IMR-90 (cell line): Measurements from ENCODE around the gene ELL3. TPM values are rescaled to one million over a fixed set of nuclear protein-coding genes. Genes with fewer than 3 reads are reported as not detected.

Experiments
- ATAC-seq: fragments of 200-7000 bp; cut with Tn5 transposase; 2 replicates; pipeline ENCODE4 v1.9.1; 2020; ENCODE audit warnings: low read depth, mild to moderate bottlenecking, moderate library complexity
- BruUV-seq: library from RNA; stranded (reverse); fragments of 400-500 nt; replicated peaks from 2 replicates; lab custom pipeline; 2021; lab: Mats Ljungman, UMichigan
- CTCF ChIA-PET: fragments of 300-600 bp; formaldehyde crosslinking; extraction: SDS; loops from one replicate; lab custom pipeline; 2021; ENCODE audit warnings: antibody characterized with exemption; lab: Yijun Ruan, JAX
- POLR2A ChIA-PET: fragments of 300-600 bp; sonication (Branson Sonifier 250); formaldehyde crosslinking; loops from one replicate; lab custom pipeline; 2022; ENCODE audit warnings: antibody characterized with exemption; ENCODE audit not compliant: unreplicated experiment; lab: Charles Lee
- DNase-seq: peaks from one replicate; pipeline ENCODE4 v3.0.0; 2013
- H2AFZ ChIP-seq: replicated peaks from 2 replicates; pipeline ENCODE3; 2013; ENCODE audit warnings: low read length, mild to moderate bottlenecking; ENCODE audit not compliant: poor library complexity
- H2AK5ac ChIP-seq: 2 replicates; pipeline ENCODE4 v1.6.1; 2013; ENCODE audit warnings: low read depth, low read length, inconsistent platforms
- H2AK9ac ChIP-seq: replicated peaks from 2 replicates; pipeline ENCODE3; 2013; ENCODE audit warnings: mild to moderate bottlenecking, low read depth, low read length, moderate library complexity; ENCODE audit not compliant: poor library complexity
- H2BK120ac ChIP-seq: 2 replicates; pipeline ENCODE4 v1.6.1; 2013; ENCODE audit warnings: low read depth, low read length, inconsistent platforms
- H2BK15ac ChIP-seq: 3 replicates; pipeline ENCODE4 v1.6.1; 2013; ENCODE audit warnings: low read depth, low read length, inconsistent platforms
- H2BK20ac ChIP-seq: 2 replicates; pipeline ENCODE4 v1.6.1; 2013; ENCODE audit warnings: low read depth, mild to moderate bottlenecking, inconsistent platforms, low read length, moderate library complexity
- H2BK5ac ChIP-seq: 2 replicates; pipeline ENCODE4 v1.6.1; 2013; ENCODE audit warnings: mild to moderate bottlenecking, low read depth, low read length, inconsistent platforms; ENCODE audit not compliant: poor library complexity, severe bottlenecking
- H3K14ac ChIP-seq: replicated peaks from 2 replicates; pipeline ENCODE4 v1.6.1; 2013; ENCODE audit warnings: low read depth, low read length, inconsistent platforms
- H3K18ac ChIP-seq: 2 replicates; pipeline ENCODE4 v1.6.1; 2013; ENCODE audit warnings: low read depth, low read length, control low read depth
- H3K23ac ChIP-seq: 2 replicates; pipeline ENCODE4 v1.6.1; 2013; ENCODE audit warnings: low read depth, low read length, inconsistent platforms
- H3K27ac ChIP-seq: 2 replicates; pipeline ENCODE4 v1.5.1; 2013; ENCODE audit warnings: mild to moderate bottlenecking, control low read depth, low read length; ENCODE audit not compliant: insufficient read depth
- H3K27me3 ChIP-seq: 2 replicates; pipeline ENCODE4 v1.6.1; 2013; ENCODE audit warnings: low read length; ENCODE audit not compliant: control insufficient read depth, insufficient read depth
- H3K36me3 ChIP-seq: 2 replicates; pipeline ENCODE4 v1.6.1; 2013; ENCODE audit warnings: low read length, mixed read lengths; ENCODE audit not compliant: control insufficient read depth, insufficient read depth
- H3K4ac ChIP-seq: 2 replicates; pipeline ENCODE4 v1.6.1; 2013; ENCODE audit warnings: low read depth, low read length, inconsistent platforms
- H3K4me1 ChIP-seq: 2 replicates; pipeline ENCODE4 v1.6.1; 2013; ENCODE audit warnings: low read length, mixed read lengths; ENCODE audit not compliant: control insufficient read depth, insufficient read depth
- H3K4me2 ChIP-seq: 2 replicates; pipeline ENCODE4 v1.6.1; 2013; ENCODE audit warnings: low read depth, mild to moderate bottlenecking, control low read depth, low read length, moderate library complexity
- H3K4me3 ChIP-seq: 2 replicates; pipeline ENCODE4 v1.5.1; 2013; ENCODE audit warnings: low read depth, mild to moderate bottlenecking, control low read depth, low read length, moderate library complexity; ENCODE audit not compliant: insufficient read depth
- H3K56ac ChIP-seq: 2 replicates; pipeline ENCODE4 v1.6.1; 2013; ENCODE audit warnings: low read length, inconsistent platforms; ENCODE audit not compliant: insufficient read depth; ENCODE audit errors: extremely low read depth
- H3K79me1 ChIP-seq, 2 experiments: 2 replicates each; pipeline ENCODE4 v1.6.1; 2013; ENCODE audit warnings: low read length in 2 of 2, inconsistent platforms in 1 of 2, low read depth in 1 of 2
- H3K9ac ChIP-seq: 2 replicates; pipeline ENCODE4 v1.6.1; 2013; ENCODE audit warnings: low read depth, low read length, control low read depth
- H3K9me1 ChIP-seq: 2 replicates; pipeline ENCODE4 v1.6.1; 2013; ENCODE audit warnings: low read length, inconsistent platforms; ENCODE audit not compliant: insufficient read depth
- H3K9me3 ChIP-seq: 2 replicates; pipeline ENCODE4 v1.6.1; 2013; ENCODE audit warnings: low read length; ENCODE audit not compliant: control insufficient read depth, insufficient read depth
- H4K20me1 ChIP-seq: 2 replicates; pipeline ENCODE4 v1.6.1; 2013; ENCODE audit warnings: low read length, inconsistent platforms; ENCODE audit not compliant: insufficient read depth
- H4K5ac ChIP-seq: 2 replicates; pipeline ENCODE4 v1.6.1; 2013; ENCODE audit warnings: mild to moderate bottlenecking, low read depth, low read length, control low read depth
- H4K8ac ChIP-seq, 2 experiments: 2 replicates each; pipeline ENCODE4 v1.6.1; 2013; ENCODE audit warnings: low read depth in 2 of 2, low read length in 2 of 2, control low read depth in 1 of 2, inconsistent platforms in 1 of 2
- H4K91ac ChIP-seq: 2 replicates; pipeline ENCODE4 v1.6.1; 2013; ENCODE audit warnings: low read depth, low read length, inconsistent platforms; ENCODE audit not compliant: insufficient read depth
- BHLHE40 ChIP-seq: fragments of 150-350 bp; IDR thresholded peaks from 2 replicates; pipeline ENCODE4 v1.6.1; 2016; ENCODE audit warnings: mild to moderate bottlenecking, low read depth, low read length
- CEBPB ChIP-seq: IDR thresholded peaks from 2 replicates; pipeline ENCODE4 v1.6.1; 2012; ENCODE audit warnings: low read depth, low read length, improper control_type of control experiment
- CHD1 ChIP-seq: IDR thresholded peaks from 2 replicates; pipeline ENCODE4 v1.6.1; 2012; ENCODE audit warnings: low read depth, low read length, improper control_type of control experiment
- FOS ChIP-seq: fragments of 150-350 bp; IDR thresholded peaks from 2 replicates; pipeline ENCODE4 v1.6.1; 2016; ENCODE audit warnings: low read depth, low read length
- MAFK ChIP-seq: IDR thresholded peaks from 2 replicates; pipeline ENCODE4 v1.6.1; 2012; ENCODE audit warnings: low read depth, low read length, improper control_type of control experiment
- MAZ ChIP-seq: IDR thresholded peaks from 2 replicates; pipeline ENCODE4 v1.6.1; 2012; ENCODE audit warnings: low read depth, mild to moderate bottlenecking, low read length, improper control_type of control experiment, moderate library complexity, borderline replicate concordance
- NFE2L2 ChIP-seq: fragments of 150-350 bp; IDR thresholded peaks from 2 replicates; pipeline ENCODE4 v1.6.1; 2016; ENCODE audit warnings: low read depth, mild to moderate bottlenecking, low read length
- POLR2A ChIP-seq: IDR thresholded peaks from 2 replicates; pipeline ENCODE4 v1.6.1; 2012; ENCODE audit warnings: mild to moderate bottlenecking, low read depth, low read length
- RAD21 ChIP-seq: IDR thresholded peaks from 2 replicates; pipeline ENCODE4 v1.6.1; 2012; ENCODE audit warnings: low read length, improper control_type of control experiment
- RCOR1 ChIP-seq: IDR thresholded peaks from 2 replicates; pipeline ENCODE4 v1.6.1; 2012; ENCODE audit warnings: mild to moderate bottlenecking, low read length, improper control_type of control experiment; ENCODE audit not compliant: insufficient replicate concordance
- RFX5 ChIP-seq: IDR thresholded peaks from 2 replicates; pipeline ENCODE4 v1.8.0; 2012; ENCODE audit warnings: low read depth, mild to moderate bottlenecking, low read length, moderate library complexity
- SMC3 ChIP-seq: fragments of 150-350 bp; IDR thresholded peaks from 2 replicates; pipeline ENCODE4 v1.6.1; 2016; ENCODE audit warnings: low read depth, mild to moderate bottlenecking, antibody characterized with exemption, low read length, moderate library complexity
- WGBS, 2 experiments: methylation state at CpG; one replicate each; pipeline versions ENCODE4 v1.1.5 to v1.1.7; 2013; ENCODE audit warnings: missing lambda C conversion rate in 2 of 2; ENCODE audit not compliant: insufficient read length in 1 of 2; ENCODE audit errors: extremely low coverage in 2 of 2; 5-methylcytosine and 5-hydroxymethylcytosine counted together
- dilution Hi-C: fragments of 300-500 bp; cut with HindIII; formaldehyde crosslinking; loops from one replicate; pipeline ENCODE4 v1.14.3; 2018; ENCODE audit warnings: low sequenced_read_pairs; ENCODE audit not compliant: unreplicated experiment
- in situ Hi-C: fragments of 300-500 bp; cut with MboI; formaldehyde crosslinking; loops from 3 replicates; pipeline ENCODE4 v1.14.3; 2019; ENCODE audit warnings: low sequenced_read_pairs, inconsistent platforms, mixed read lengths
- intact Hi-C: fragments of 100-400 bp; cut with micrococcal nuclease; formaldehyde crosslinking; loops from 2 replicates; pipeline ENCODE4 v1.10.0; 2022
- polyA plus RNA-seq, 3 experiments: library from polyadenylated mRNA; depleted of rRNA; stranded (reverse); fragments of >200 nt; gene quantifications; 2 replicates each; pipeline ENCODE4 v1.2.3, GENCODE V29; 2012; ENCODE audit warnings: low replicate concordance in 1 of 3
- total RNA-seq: library from RNA; depleted of rRNA; stranded (reverse); fragments of >200 nt; gene quantifications from 2 replicates; pipeline ENCODE4 v1.2.3, GENCODE V29; 2012
- TF ChIP-seq, protein P1 (sequence below): fragments of 150-350 bp; IDR thresholded peaks from 2 replicates; pipeline ENCODE4 v1.6.1; 2016; ENCODE audit warnings: low read depth, mild to moderate bottlenecking, low read length, moderate library complexity, borderline replicate concordance
- TF ChIP-seq, protein P2 (sequence below): fragments of 150-350 bp; IDR thresholded peaks from 2 replicates; pipeline ENCODE4 v1.6.1; 2017; ENCODE audit warnings: mild to moderate bottlenecking, antibody characterized with exemption, low read length, low read depth
- TF ChIP-seq, protein P3 (sequence below): conservative IDR thresholded peaks from 2 replicates; pipeline ENCODE4 v1.5.1; 2012; ENCODE audit warnings: mild to moderate bottlenecking, low read depth, low read length, improper control_type of control experiment

ELL3 gene
- total and polyA plus RNA-seq, 2 of the 4 experiments (the other 2 are of a cell fraction): 1.2 to 1.6 TPM

DNA sequence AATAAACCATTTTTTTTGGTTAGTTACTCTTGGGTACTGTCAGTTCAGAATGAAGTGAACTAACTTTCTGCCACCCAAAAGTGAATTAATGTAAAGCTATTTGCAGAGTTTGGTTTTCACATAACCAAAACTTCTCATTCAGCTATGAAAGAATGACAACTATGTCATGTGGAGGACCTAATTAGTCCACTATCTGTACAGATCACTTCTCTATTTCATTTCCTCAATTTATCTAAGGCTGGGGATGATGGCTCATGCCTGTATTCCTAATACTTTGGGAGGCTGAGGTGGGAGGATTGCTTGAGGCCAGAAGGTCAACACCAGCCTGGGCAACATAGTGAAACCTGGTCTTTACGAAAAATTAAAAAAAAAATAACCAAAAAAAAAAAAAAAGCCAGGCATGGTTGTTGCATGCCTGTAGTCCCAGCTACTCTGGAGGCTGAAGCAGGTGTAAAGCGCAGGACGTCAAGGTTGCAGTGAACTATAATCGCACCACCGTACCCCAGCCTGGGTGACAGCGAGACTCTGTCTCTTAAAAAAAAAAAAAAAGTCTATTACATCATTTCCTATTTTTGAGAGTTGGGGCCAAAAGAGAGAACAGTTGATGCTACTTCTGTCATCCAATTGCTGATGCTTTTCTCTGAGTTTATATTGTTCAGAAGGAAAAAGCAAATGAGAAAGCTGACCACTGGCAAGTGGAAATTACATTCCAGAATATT, 32.4 kb upstream of the ELL3 start:
- H2AK5ac ChIP-seq: no peak overlapping the region
- in situ Hi-C loops: no loop called here
- no peak overlapping the region for H3K4me2 ChIP-seq
- intact Hi-C loops: no loop called here
- no peak overlapping the region for H4K5ac ChIP-seq
- no CpG with 5 or more reads among the region's 6 CpGs for WGBS, 2 experiments
- peaks cover 8% of the 10 kb centered on the region for H3K9me1 ChIP-seq
- H2AFZ ChIP-seq: no peak overlapping the region
- H4K20me1 ChIP-seq: no peaks in the 10 kb centered on the region
- dilution Hi-C loops: no loop called here
- no peak overlapping the region for H3K23ac ChIP-seq
- no peak overlapping the region for H2BK20ac ChIP-seq
- H3K36me3 ChIP-seq: peaks cover 71% of the 10 kb centered on the region
- no peak for DNase-seq
- no peak overlapping the region for H3K9ac ChIP-seq
- H3K27ac ChIP-seq: no peak overlapping the region
- H2AK9ac ChIP-seq: no peak overlapping the region
- H3K9me3 ChIP-seq: no peaks in the 10 kb centered on the region
- H3K4me1 ChIP-seq: no peaks in the 10 kb centered on the region; the same call in 1 of the 2 replicates
- CTCF ChIA-PET: interaction anchor here (0.6 kb wide), 1 partner anchor 115 kb away, joined by 3 read pairs; no protein-coding TSS in a partner anchor
- H3K56ac ChIP-seq: no peak overlapping the region
- H3K18ac ChIP-seq: no peak overlapping the region
- no peak overlapping the region for H3K14ac ChIP-seq
- no peak overlapping the region for H3K4ac ChIP-seq
- H4K8ac ChIP-seq: no peak overlapping the region
- no peak overlapping the region for H2BK15ac ChIP-seq
- no peak overlapping the region for H2BK120ac ChIP-seq
- H2BK5ac ChIP-seq: no peak overlapping the region
- no peak overlapping the region for H4K91ac ChIP-seq
- POLR2A ChIA-PET: interaction anchor here (0.6 kb wide), 1 partner anchor 13 kb away, joined by 3 read pairs; no protein-coding TSS in a partner anchor
- H3K27me3 ChIP-seq: no peaks in the 10 kb centered on the region
- H3K4me3 ChIP-seq: no peak overlapping the region
- BruUV-seq: no TSS peak
- ATAC-seq: peak; percentile 14; the same call in 1 of the 2 replicates
- H3K79me1 ChIP-seq: peaks cover 11 to 22% of the 10 kb centered on the region in 2 experiments
- TF ChIP-seq NFE2L2 (no peak), MAFK (no peak), RFX5 (no peak), CEBPB (no peak), POLR2A (no peak), SMC3 (no peak), RCOR1 (no peak), RAD21 (no peak), FOS (no peak), MAZ (no peak), CHD1 (no peak), BHLHE40 (no peak)
- TF ChIP-seq, protein P1, sequence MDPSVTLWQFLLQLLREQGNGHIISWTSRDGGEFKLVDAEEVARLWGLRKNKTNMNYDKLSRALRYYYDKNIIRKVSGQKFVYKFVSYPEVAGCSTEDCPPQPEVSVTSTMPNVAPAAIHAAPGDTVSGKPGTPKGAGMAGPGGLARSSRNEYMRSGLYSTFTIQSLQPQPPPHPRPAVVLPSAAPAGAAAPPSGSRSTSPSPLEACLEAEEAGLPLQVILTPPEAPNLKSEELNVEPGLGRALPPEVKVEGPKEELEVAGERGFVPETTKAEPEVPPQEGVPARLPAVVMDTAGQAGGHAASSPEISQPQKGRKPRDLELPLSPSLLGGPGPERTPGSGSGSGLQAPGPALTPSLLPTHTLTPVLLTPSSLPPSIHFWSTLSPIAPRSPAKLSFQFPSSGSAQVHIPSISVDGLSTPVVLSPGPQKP: no peak
- TF ChIP-seq, protein P2, sequence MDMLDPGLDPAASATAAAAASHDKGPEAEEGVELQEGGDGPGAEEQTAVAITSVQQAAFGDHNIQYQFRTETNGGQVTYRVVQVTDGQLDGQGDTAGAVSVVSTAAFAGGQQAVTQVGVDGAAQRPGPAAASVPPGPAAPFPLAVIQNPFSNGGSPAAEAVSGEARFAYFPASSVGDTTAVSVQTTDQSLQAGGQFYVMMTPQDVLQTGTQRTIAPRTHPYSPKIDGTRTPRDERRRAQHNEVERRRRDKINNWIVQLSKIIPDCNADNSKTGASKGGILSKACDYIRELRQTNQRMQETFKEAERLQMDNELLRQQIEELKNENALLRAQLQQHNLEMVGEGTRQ: no peak
- TF ChIP-seq, protein P3, sequence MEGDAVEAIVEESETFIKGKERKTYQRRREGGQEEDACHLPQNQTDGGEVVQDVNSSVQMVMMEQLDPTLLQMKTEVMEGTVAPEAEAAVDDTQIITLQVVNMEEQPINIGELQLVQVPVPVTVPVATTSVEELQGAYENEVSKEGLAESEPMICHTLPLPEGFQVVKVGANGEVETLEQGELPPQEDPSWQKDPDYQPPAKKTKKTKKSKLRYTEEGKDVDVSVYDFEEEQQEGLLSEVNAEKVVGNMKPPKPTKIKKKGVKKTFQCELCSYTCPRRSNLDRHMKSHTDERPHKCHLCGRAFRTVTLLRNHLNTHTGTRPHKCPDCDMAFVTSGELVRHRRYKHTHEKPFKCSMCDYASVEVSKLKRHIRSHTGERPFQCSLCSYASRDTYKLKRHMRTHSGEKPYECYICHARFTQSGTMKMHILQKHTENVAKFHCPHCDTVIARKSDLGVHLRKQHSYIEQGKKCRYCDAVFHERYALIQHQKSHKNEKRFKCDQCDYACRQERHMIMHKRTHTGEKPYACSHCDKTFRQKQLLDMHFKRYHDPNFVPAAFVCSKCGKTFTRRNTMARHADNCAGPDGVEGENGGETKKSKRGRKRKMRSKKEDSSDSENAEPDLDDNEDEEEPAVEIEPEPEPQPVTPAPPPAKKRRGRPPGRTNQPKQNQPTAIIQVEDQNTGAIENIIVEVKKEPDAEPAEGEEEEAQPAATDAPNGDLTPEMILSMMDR: no peak
